CD4-positive, alpha-beta T cell treated with Interleukin-15 for 4 hours (primary cell): ENCODE results near the gene SERGEF.

Source experiments
- DNase-seq: peaks from one replicate; pipeline ENCODE4 v3.0.0-alpha.2; 2020; ENCODE audit warnings: low spot score

SERGEF gene

GRCh38 chr11:18012906-18013781 is at the start of gene SERGEF:
Gene SERGEF (minus strand): TSS chr11:18013047. CDS start chr11:18013010, 37 bp downstream.
- peak; percentile 94 for DNase-seq

DNA sequence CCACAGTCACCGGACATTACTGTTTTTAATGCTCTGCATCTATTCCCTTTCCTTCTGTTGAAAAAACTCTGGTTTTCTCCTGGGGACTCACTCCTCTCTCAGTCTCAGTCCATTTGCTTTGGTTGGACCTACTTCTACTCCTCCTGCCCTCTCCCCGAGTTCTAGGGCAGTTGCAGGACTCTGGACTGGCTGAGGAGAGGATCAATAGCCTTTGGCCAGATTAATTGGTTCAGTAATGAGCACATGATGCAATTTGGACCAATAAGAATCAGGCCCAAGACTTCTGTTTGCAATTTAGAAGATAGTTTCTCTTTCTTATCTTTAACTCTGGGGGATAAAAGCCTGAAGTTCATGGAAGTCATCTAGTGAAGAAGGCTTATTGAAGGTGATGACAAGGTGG is 48.5 kb upstream of the SERGEF start:
- DNase-seq = no peak

DNA sequence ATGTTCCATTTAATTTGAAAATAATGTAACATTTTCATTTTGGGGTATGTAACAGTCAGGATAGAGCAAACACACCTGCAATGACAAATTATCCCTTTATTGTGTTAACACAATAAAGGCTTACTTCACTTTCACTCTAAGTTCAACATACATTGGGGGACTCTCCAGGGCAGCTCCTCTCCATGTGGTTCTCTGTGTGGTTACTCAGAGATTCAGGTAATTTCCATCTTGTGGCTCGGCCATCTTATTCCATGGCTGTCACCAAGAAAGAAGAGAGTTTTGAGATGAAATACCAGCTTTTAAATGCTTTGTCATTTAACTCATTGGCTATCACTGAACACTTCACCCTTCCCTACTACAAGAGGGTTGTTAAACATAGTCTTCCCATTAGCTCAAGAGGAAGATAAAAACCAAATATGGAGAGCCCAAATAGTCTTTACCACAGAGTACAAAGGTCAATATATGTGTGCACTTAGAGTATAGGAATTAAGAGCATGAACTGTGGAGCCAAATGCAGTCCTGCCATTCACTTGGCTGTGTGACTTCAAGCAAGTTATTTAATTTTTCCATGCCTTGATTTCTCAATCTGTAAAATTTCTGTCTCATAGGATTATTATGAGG is 43.8 kb upstream of the SERGEF start:
- DNase-seq = no peak

DNA sequence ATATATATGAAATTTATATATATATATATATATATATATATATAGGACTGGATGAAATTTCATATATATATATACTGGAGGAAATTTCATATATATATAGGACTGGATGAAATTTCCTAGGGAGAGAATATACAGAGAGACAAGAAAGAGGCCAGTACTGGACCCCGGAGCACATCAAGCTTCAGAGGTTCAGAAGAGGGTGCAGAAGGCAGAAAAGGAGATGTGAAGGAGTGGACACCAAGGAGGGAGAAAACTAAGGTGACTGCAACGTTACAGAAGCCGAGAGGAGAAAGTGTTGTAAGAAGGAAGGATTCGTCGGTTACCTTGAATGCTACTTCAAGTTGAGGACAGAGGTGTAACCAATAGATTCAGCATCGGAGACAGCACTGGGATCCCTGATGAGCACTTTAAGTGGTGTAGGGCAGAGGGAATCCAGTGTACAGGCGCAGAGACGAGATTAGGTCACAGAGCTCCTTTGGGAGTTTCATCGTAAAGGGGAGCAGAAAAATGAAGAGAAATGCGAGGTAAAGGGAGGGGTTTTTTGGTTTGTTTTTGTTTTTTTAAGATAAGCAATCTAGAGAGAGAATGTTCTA is 41.8 kb upstream of the SERGEF start:
- DNase-seq = no peak

DNA sequence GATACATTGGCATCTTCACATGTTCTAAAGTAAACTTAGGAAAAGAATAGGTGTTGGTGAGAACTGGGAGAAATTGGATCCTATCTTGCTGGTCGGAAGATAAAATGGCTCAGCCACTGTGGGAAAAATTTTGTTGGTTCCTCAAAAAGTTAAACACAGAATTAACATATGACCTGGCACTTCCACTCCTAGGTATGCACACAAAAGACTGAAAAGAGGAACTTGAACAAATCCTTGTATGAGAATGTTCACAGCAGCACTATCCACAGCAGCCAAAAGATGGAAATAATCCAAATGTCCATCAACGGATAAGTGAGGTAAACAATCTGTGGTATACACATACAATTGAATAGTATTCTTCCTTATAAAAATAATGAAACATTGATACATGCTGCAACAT is 38.0 kb upstream of the SERGEF start:
- no peak for DNase-seq

DNA sequence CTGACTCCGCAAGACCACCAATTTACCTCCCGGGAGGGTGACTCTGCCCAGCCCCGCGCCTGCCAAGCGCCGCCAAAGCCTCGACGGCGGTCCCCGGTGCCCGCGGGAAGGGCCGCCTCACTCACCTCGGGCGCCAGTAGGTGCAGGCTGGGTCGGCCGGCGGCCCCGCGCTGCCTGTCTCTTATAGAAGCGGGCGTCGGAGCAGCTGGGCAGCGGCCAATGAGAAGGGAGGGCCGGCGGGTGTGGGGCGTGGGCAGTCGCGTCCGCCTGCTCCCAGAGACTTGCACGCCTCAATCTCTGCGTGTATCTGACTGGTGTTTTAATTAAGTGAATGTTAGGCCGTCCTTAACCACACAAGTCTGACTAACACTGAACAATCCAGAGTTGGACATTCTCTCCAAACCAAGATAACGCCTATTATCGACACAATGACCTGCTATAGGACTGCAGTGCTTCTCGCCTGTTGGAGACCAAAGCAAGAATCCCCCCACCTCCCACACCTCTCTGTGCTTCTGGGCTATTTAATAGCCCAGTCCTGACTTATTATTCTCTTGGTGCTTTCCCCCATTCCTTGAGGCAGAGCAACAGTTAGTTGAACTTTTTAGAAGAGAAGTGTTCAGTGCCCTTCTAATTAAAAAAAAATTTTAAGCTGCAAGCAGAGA is 33.4 kb upstream of the SERGEF start, which contains the start of gene TPH1:
Gene TPH1, minus strand, starts transcription at position 154 of the 662 bp plus-strand sequence. CDS start 5,507 bp downstream, outside the sequence.
- no peak for DNase-seq

GRCh38 chr11:18036456-18036855 is 23.6 kb upstream of the SERGEF start:
- DNase-seq = no peak

DNA sequence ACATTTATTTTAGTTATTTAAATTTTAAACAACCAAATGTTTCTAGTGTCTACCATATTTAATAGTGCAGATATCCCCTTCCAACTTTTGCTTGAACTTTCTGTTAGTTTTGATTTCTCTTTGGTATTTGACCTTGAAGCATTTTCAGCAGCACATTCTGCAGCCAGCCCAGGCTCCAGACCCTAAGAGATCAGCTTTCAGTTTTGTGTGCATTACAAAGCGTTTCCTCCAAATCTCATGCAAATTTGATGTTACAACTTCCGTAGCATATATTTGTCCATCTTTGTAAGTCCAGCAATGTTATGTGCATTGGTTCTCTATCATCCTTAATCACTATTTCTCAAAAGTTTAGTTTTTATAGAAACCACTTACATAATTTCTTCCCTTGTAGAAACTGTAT is 14.6 kb upstream of the SERGEF start:
- no peak for DNase-seq

DNA sequence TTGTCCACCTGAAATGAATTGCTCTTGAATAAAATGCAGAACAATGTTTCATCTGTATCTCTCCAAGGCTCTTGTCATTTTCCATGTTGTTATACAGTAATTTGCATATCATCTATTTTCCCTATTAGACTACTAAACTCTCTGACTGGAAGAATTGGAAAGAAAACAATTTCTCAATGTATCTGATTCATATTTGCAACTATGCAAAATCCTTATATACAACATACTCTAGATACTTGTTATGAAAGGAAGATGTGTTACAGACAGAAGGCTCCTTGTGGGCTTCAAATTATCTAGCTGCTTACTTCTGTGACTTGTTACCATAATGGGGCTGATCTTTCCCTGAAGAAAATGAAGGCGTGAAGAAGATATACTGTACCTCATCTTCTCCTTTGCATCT is 9.6 kb upstream of the SERGEF start:
- DNase-seq = no peak

DNA sequence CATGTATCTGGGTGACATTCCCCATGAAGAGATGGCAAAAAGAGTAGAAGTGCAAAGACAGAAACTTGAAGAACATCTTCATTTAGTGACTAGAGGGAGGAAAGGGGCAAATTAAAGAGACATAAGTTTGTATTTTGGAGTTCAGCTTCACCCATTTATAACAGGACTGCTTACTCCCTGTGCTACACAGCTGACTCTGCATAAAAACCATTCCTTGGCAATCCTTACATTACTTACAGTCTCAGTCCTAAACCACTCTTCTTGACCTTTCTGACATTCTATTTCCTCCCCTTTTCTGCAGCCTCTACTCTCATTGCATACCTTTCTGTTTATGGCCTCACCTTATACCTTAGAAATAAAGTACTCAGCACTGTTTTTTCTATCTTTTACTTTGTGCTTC is 6.8 kb upstream of the SERGEF start:
- DNase-seq = no peak

GRCh38 chr11:18016789-18017188 is 3.9 kb upstream of the SERGEF start:
- no peak for DNase-seq

DNA sequence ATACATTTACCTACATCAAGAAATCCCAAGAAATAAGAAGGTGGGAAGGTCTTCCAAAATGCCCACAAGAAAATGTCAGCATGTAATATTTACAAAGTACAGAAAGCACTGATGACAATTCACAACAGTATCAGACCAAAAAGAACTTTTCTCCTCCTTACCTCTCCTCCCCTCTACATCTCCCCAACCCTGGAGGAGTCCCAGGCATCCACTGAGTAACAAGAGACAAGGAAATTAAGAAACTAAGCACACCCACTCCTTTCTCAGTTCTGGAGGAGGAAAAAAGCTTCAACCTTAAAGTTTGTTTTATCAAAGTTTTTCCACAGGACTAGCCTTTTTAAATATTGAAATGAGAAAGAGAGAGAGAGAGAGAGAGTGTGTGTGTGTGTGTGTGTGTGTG is 2.0 kb upstream of the SERGEF start:
- DNase-seq = no peak

DNA sequence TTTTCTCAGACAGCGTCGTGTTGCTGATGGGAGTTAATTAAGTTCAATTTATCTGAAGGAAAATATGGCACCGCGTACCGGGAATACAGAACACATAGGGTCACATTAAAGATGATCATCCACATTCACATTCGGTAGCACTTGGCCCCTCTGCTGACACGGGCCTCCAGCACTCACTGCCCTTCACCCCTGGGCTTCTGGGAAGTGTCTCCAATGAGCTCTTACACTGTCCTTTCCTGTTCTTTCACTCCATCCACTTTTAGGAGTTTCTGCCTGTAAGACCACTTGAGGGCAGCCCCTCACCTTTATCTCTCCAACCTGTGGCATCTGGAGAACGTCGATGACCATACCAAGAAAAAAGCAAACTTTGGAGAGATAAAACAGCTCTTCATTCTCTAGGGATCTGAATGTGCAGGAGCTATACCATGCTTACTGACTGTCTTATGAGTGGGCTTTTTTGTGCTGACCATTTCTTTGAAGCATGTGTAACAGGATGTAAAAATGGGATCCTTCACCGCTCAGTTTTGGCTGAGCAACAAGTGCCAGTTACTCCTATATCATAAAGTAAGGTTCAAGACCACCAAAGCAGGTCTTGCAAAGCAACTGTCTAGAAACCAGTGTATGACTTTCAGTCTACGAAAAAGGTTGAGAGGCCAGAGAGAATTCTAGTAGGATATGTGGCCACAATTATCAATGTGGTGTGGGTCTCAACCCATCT is 1.1 kb upstream of the SERGEF start:
- DNase-seq = no peak

- no peak for DNase-seq
Measured at GRCh38 chr11:18012122-18012905, 533 bp downstream of the SERGEF start.

GRCh38 chr11:18011633-18012032 is 1.2 kb downstream of the SERGEF start:
- DNase-seq = no peak

DNA sequence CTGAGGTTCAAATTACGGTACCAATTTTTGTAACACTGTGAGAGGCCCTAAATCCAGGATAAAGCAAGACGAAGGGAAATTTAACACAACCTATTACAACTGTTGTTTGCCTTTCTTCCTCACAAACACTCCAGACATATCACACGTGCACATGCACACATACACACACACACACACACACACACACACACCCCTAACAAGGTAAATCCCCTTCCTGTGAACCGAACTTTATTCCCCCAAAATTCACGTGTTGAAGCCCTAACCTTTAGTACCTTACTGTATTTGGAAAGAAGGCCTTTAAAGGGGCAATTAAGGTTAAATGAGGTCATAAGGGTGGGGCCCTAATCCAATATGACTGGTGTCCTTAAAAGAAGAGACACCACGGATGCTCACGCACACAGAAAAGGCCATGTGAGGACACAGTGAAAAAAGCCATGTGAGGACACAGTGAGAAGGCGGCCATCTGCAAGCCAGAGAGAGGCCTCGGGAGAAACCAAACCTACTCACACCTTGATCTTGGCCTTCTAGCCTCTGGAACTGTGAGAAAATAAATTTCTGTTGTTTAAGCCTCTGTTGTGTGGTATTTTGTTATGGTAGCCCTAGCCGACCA is 1.8 kb downstream of the SERGEF start:
- DNase-seq = no peak

- DNase-seq = peak; percentile 31
Measured at GRCh38 chr11:18010121-18010670, 2.7 kb downstream of the SERGEF start.

DNA sequence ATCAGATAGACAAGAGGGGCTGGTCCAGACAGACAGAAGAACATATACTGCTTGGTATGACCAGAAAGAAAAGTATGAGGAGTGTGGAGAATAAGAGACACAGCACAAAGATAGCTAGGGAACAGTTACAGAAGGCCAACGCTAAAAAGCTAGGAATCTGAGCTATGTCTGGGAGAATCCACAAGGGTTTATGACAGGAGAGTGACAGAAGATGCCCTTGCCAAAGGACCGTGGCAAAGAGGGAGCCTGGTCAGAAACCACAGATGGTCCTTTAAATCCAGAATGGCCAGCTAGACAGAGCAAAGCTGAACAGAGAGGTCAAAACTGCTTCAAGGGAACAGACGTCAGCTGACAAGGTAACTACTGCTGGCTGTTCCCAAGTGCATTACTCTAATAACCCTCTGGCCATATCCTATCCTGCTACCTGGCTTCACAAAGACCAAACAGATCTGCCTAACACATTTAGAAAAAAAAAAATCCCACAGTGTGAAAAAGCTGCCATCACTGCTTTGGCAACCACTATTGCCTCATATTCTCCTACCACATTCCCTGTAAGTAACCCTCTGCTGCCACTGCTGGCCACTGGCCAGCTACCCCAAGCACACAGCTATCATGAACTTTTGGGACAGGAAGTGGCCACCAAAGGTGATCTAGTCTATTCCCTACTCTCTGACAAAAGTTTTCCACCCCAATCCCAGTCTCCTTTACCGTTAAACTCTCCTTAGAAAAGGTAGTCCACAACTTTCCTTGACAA is 7.3 kb downstream of the SERGEF start:
- no peak for DNase-seq

DNA sequence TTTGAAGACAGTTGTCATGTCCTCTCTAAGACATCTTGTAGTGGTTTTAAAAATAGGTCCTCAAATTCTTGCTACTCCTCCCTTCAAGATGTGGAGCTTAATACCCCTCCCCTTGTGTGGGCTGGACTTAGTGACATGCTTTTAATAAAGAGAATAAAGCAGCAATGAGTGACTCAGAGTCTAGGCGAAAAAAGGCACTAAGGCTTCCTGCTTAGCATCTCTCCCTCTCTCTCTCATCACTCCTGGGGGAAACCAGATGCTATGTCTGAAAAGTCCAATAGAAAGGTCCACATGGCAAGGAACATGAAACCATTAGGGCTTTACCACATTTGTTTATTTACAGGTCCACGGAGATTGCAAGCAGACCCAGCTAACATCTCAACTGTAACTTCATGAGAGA is 11.7 kb downstream of the SERGEF start:
- DNase-seq = no peak

GRCh38 chr11:18000760-18001159 is 12.1 kb downstream of the SERGEF start:
- no peak for DNase-seq
